ENCODE measurements around the gene KRT78.

GRCh38 chr12:52789637-52790426, 59.0 kb downstream of the KRT78 start:
- no peak for TF ChIP-seq GATA2 (IDR thresholded peaks at IDR 0.05; ENCODE audit: low read depth, low read length)
- no peak for TF ChIP-seq GATA3 (IDR thresholded peaks at IDR 0.05; ENCODE audit: low read depth, low read length)

All from SH-SY5Y (cell line).